ENCODE measurements around the gene CSTF1. TPM values are rescaled to one million over a fixed set of nuclear protein-coding genes. Genes with fewer than 3 reads are reported as not detected.

The CSTF1 gene
- total and polyA plus RNA-seq, 2 of the 8 experiments (the other 6 are each of a cell fraction or from before 2014, with no cell fraction given) = 59.4 to 83.5 TPM

- Histone ChIP-seq H3K27ac (ENCODE audit: low read depth, low read length) (no peak overlapping the region), H2AFZ (ENCODE audit: low read length) (no peak overlapping the region), H3K23ac (ENCODE audit: insufficient read length) (no peak overlapping the region), H3K23me2 (ENCODE audit: low read depth, low read length) (peaks cover 9% of the 10 kb centered on the region; the same call in 1 of the 2 replicates), H2BK12ac (ENCODE audit: low read depth, low read length) (peak overlapping the region; percentile 39; the same call in 1 of the 2 replicates), H3K4me1 (replicated peaks in 1 of 4; ENCODE audit: control insufficient read depth in 3 of 4, insufficient read depth in 4 of 4, low read length in 3 of 4) (peaks cover 4 to 11% (median 6%) of the 10 kb centered on the region in 4 experiments), H3K27me3 (replicated peaks in 1 of 4; ENCODE audit: control insufficient read depth in 3 of 4, extremely low read depth in 1 of 4, insufficient read depth in 3 of 4, low read length in 3 of 4) (peaks cover 0 to 11% (median 8%) of the 10 kb centered on the region in 4 experiments; a peak in 4 of 7 replicates), H3K56ac (replicated peaks; ENCODE audit: insufficient read length, low read depth, low read length) (no peak overlapping the region), H2BK120ac (replicated peaks; ENCODE audit: low read depth, low read length) (no peak overlapping the region), H4K5ac (ENCODE audit: insufficient read length, low read depth, low read length) (no peak overlapping the region), H3K79me1 (ENCODE audit: low read depth, low read length) (no peaks in the 10 kb centered on the region), H3K4ac (replicated peaks; ENCODE audit: insufficient read length, low read depth, low read length) (no peak overlapping the region), H3K9me3 (ENCODE audit: insufficient read depth in 2 of 2, low read depth in 1 of 2, low read length in 1 of 2) (no peaks in the 10 kb centered on the region), H2AK5ac (ENCODE audit: low read depth, low read length) (0 out of 2 replicates have a peak overlapping the region, but pooled peaks have one; percentile 56), H3K4me2 (ENCODE audit: insufficient read depth in 1 of 2, low read depth in 2 of 2, low read length in 2 of 2) (peak overlapping the region; percentile 66 to 83; a peak in 3 of 4 replicates), H3K79me2 (ENCODE audit: control insufficient read depth in 1 of 2, insufficient read depth in 2 of 2, low read length in 2 of 2) (no peaks in the 10 kb centered on the region), H3K14ac (ENCODE audit: insufficient read length) (no peak overlapping the region), H4K20me1 (replicated peaks in 1 of 2; ENCODE audit: control insufficient read depth in 1 of 2, insufficient read depth in 2 of 2, low read length in 2 of 2) (peaks cover 0 to 10% of the 10 kb centered on the region in 2 experiments), H3K4me3 (ENCODE audit: extremely low read depth in 1 of 4, insufficient read depth in 2 of 4, low read depth in 3 of 4, low read length in 4 of 4) (peak overlapping the region in 1 of 4 experiments; percentile 94; a peak in 1 of 8 replicates), H4K8ac (ENCODE audit: extremely low read depth, insufficient read depth, low read length) (peak overlapping the region; percentile 45; the same call in 1 of the 2 replicates), H2BK20ac (ENCODE audit: low read length) (0 out of 2 replicates have a peak overlapping the region, but pooled peaks have one; percentile 61), H3K18ac (ENCODE audit: extremely low read depth, low read length) (0 out of 2 replicates have a peak overlapping the region, but pooled peaks have one; percentile 40), H2BK5ac (ENCODE audit: low read depth, low read length) (peak overlapping the region; percentile 18; the same call in 1 of the 2 replicates), H3K9ac (replicated peaks in 1 of 4; ENCODE audit: extremely low read depth in 1 of 4, low read depth in 3 of 4, low read length in 3 of 4) (no peak overlapping the region), H2BK15ac (ENCODE audit: low read length) (no peak overlapping the region), H3K36me3 (ENCODE audit: control insufficient read depth in 2 of 4, insufficient read depth in 4 of 4, low read length in 3 of 4) (no peaks in the 10 kb centered on the region), H4K91ac (replicated peaks; ENCODE audit: insufficient read length, low read length) (no peak overlapping the region)
- ChIA-PET CTCF (ENCODE audit: partially characterized antibody) (interaction anchor here (0.7 to 0.9 kb wide), 2 partner anchors 17 to 34 kb away, joined by 3 to 4 read pairs; no protein-coding TSS in a partner anchor), POLR2A (ENCODE audit: partially characterized antibody) (interaction anchor here (1.0 to 2.3 kb wide), 2 partner anchors 12 to 32 kb away, joined by 3 to 10 read pairs; partner anchors contain the start of genes AURKA and CSTF1)
- 85% methylated on average over 12 of the region's 14 CpGs; no CpG with 5 or more reads in 1 of the 2 experiments for WGBS, 2 experiments (ENCODE audit: extremely low coverage in 1 of 2, insufficient coverage in 1 of 2, insufficient read length in 1 of 2, insufficient replicate concordance in 2 of 2, low coverage in 1 of 2, low lambda C conversion rate in 2 of 2, missing lambda C conversion rate in 1 of 2)
- FAIRE-seq (no peak), DNase-seq (ENCODE audit: low read depth in 1 of 2, low spot score in 2 of 2) (no peak)
- TF ChIP-seq E2F6 (IDR thresholded peaks at IDR 0.05) = no peak
- no peak for TF ChIP-seq RFX5 (IDR thresholded peaks at IDR 0.05; ENCODE audit: borderline replicate concordance, low read depth, low read length)
- no peak for TF ChIP-seq CTCF (IDR thresholded peaks at IDR 0.05; ENCODE audit: control extremely low read depth in 1 of 3, insufficient read depth in 1 of 3, low read depth in 1 of 3, low read length in 3 of 3)
- no peak for TF ChIP-seq USF2 (IDR thresholded peaks at IDR 0.05; ENCODE audit: low read length)
- no peak for TF ChIP-seq ATF3 (IDR thresholded peaks at IDR 0.05; ENCODE audit: insufficient read depth, low read depth, low read length)
Observed at GRCh38 chr20:56360133-56360907, 32.1 kb upstream of the CSTF1 start.
